ENCODE measurements around the gene CRY2.
"Not testable (repeated sequence)": the region's sequence is repeated elsewhere in the genome, so short reads cannot be mapped to it uniquely, and the experiment has no call there.

The CRY2 gene

DNA sequence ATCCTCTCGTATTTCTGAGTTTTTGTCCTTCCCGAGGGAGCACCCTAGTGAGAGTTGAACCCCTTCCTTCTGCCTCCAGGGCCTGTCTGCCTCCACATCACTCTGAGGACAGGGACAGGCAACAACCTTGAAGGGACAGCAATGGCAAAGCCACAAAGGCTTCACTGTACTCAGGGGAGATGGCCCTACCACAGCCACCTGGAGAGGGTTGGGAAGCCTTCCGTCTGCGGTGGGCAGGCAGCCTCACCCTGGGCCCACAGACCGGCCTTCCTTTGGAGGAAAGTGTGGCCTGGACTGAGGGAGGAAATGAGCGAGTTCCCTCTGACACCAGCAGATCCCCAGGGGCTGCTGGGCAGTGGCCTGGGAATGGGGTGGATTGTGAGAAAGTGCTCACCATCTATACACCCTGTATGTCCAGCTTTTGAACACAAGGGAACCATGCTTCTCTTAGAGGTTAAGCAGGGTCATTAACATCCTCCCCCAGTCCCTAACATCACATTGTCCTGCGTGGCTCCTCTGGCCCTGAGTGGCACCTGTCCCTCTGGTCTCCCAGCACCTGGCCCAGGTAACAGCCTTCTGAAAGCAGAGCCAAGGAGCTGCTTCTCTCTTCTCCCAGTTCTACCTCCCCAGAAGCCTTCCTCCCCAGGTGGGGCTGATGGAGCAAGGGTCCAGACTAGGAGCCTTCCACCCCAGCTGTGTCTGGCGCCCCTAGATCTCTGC is 35.5 kb upstream of the CRY2 start:
- DNase-seq (ENCODE audit: low read depth in 4 of 4, low spot score in 1 of 4): no peak

DNA sequence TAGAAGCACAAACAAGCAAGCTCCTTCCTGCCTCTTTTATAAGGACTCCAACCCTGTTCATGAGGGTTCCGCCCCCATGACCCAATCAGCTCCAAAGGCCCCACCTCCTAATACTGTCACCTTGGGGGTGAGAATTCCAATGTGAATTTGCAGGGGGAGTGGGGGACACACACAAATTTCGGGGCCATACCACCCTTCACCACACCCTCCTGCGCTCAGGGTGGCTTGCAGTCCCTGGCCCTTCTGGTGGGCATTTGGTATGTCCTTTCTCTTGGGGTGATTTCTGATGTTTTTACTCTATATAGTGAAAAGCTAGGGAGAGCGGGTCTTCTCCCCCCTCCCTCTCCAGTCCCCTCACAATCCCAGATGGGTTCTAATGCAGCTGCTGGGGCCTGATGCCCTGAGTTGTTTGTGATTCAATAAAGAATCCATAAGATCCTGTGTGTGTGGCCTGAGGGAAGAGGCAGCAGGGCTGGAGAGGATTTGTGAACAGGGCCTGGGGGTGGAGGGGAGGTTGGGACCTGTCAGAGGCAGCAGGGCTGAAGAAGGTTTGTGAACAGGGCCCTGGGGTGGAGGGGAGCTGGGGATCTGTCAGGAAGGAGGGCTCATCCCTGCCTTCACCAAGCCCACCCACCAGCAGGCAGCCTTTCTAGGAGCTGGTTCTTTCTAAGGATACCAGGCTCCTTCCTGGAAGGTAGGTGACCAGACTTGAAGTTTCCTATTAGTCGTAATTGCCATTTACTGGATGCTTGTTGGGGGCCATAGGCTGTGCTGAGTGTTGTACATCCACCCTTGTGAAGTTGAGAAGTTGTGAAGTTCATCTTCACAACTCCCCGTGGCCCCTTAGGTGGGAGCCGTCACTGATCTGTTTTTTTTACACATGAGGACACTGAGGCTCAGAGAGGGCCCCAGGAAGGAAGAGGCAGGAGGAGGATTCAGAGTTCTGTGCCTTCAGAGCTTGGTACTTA is 34.4 kb upstream of the CRY2 start:
- no peak for DNase-seq (ENCODE audit: low read depth in 4 of 4, low spot score in 1 of 4)

DNA sequence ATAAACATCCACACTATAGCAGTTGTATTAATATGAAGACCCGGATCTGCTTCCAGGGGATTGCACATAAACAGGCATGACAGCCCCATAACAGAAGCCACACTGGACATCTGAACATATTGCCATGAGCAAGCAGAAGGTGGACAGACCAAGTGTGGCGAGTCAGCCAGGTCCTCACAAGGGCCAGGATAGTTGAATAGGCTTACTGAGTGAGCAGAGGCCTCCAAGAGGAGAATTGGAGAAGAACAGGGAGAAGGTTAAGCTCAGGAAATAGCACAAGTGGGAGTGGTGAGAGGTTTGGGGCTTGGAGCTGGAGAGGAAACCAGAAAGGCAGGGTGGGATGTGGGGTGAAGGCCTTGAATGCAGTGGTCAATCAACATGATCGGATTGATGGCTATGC is 31.5 kb upstream of the CRY2 start:
- DNase-seq (ENCODE audit: low read depth in 4 of 4, low spot score in 1 of 4): no peak

DNA sequence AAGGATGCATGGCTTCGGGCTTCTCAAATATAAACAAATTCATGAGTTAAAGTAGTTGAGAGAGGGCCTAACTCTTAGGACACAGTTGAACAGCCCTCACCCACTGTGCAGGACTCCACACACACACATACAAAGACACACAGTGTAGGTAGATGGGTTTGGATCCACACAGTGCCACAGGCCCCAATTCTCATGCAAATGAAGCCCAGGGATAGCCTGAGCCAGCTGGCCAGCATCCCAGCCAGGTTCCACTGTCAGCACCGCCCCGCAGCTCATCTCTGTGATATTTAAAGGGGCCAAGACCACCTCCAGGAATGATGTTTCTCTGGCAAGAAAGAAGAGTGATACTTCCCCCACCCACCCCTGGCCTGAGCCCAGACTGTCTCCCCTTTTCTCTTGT is 30.7 kb upstream of the CRY2 start:
- DNase-seq (ENCODE audit: low read depth in 4 of 4, low spot score in 1 of 4): no peak

DNA sequence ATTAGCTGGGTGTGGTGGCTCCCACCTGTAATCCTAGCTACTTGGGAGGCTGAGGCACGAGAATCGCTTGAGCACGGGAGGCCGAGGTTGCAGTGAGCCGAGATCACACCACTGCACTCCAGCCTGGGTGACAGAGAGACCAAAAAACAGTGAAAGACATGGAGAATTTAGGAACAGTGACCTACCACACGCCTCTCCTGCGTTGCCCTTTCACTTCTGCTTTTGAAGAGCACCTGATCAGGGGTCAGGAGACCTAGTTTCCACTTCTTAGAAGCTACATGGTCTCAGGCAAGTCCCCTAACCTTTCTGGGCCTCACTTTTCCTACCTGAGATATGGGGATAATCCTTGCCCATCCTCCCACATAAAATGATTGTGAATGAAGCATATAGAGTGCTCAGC is 30.1 kb upstream of the CRY2 start:
- no peak for DNase-seq (ENCODE audit: low read depth in 4 of 4, low spot score in 1 of 4)

GRCh38 chr11:45818961-45819605 is 28.2 kb upstream of the CRY2 start:
- no peak for DNase-seq (ENCODE audit: low read depth in 4 of 4, low spot score in 1 of 4)

DNA sequence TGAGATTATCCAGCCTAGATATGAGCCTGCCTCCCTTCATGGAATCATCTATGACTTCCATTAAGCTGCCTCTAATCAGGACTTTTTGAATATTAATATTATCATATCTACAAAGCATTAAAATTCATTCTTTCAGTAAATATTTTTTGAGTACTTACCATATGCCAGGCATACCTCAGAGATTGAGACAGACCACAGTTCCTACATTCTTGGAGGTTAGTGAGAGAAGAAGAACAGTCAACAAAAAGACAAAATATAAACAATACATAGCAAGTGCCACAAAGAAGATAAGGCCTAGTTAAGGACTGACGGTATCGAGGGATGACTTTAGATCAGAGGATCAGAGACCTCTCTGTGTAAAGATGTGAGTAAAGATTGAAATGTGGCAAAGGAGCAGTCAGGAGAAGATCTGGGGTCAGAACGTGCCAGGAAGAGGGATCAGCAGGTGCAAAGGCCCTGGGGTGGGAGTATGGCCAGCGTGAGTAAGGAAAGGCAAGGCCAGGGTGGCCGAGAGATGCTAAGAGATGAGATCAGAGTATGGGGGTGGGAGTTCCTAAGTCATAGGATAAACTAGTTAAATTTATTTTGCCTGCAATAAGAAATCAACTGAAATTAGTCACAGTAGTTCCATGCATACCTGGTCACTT is 26.9 kb upstream of the CRY2 start:
- DNase-seq (ENCODE audit: low read depth in 4 of 4, low spot score in 1 of 4): no peak

DNA sequence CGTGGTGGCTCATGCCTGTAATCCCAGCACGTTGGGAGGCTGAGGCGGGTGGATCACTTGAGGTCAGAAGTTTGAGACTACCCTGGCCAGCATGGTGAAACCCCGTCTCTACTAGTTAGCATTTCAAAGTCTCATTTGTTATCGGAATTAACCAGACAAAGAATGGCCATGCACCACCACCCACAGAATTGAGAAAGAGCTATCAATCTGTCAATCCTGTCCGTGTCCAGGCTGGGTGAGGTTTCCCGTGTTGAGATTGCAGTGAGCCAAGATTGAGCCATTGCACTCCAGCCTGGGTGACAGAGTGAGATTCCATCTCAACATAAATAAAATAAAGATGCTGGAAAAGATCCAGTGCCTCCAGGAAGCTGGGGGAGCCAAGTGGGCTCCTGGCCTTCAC is 20.8 kb upstream of the CRY2 start:
- not testable (repeated sequence) for DNase-seq (ENCODE audit: low read depth in 4 of 4, low spot score in 1 of 4)

DNA sequence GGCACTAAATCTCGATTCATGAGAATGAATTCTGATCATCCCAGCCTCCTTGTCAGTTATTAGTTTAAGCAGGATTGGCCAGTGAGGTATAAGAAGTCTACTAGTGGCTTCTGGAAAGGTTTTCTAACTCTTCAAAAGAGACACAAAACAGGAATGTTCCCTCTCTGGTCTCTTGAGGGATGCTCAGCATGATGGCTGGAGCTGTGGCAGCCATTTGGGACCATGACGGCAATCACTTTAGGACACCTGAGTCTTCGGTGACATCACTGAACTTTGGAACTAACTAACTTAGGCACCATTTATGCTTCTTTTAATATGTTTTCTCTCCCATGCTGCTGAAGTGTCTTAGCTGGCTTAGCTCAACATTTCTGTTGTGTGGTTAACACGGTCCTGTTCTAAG is 20.2 kb upstream of the CRY2 start:
- DNase-seq (ENCODE audit: low read depth in 4 of 4, low spot score in 1 of 4): no peak

DNA sequence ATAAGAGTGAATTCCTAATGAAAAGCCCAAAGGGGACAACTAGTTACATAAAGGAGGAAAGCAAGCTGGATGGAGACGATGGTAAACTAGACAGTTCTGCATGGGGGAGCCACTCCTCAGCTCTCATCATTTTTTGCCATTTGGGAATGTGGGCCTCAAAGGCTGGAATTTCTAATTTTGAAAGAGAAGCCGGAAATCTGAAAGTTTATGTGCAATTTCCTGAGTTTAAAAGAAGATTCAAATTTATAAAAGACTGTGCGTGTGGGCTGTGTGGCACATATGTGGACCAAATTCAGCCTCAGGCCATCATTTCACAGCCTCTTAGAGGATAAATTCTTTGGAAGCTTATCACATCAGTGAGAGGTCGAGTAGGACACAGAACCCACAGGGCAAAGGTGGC is 18.3 kb upstream of the CRY2 start:
- no peak for DNase-seq (ENCODE audit: low read depth in 4 of 4, low spot score in 1 of 4)

- no peak for DNase-seq (ENCODE audit: low read depth in 4 of 4, low spot score in 1 of 4)
Measured at GRCh38 chr11:45830596-45830995, 16.7 kb upstream of the CRY2 start.

- no peak for DNase-seq (ENCODE audit: low read depth in 4 of 4, low spot score in 1 of 4)
Measured at GRCh38 chr11:45832811-45833441, 14.3 kb upstream of the CRY2 start.

DNA sequence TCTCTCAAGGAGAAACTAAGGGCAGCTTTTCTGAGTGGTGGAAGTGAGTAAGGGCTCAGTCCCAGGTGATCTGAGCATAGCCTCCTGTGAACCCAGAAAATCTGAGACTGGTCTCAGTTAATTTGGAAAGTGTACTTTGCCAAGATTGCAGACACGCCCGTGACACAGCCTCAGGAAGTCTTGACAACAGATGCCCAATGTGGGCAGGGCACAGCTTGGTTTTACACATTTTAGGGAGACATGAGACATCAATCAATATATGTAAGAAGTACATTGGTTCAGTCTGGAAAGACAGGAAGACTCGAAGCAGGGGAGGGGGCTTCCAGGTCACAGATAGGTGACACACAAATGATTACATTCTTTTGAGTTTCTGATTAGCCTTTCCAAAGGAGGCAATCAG is 13.5 kb upstream of the CRY2 start:
- no peak for DNase-seq (ENCODE audit: low read depth in 4 of 4, low spot score in 1 of 4)

DNA sequence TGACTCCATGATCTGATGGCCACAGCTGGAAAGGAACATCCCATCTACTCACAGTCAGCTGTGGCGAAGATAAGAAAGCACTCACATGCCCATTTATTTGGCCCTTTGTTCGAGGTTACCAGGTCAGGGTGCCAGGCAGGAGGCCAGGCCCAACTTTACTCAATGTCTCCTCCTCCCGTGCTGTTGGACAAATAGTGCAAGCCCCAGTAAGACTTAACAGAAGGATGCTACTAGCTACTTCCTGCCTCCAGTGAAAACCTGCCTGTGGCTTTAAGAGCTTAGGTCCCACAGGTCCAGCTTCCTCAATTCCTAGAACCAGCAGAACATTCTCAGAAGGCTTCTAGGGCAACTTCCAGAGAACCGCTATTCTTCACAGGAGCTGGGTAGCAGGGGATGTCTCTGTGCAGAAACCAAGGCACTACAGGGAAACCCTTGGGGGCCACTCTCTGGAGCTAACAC is 12.9 kb upstream of the CRY2 start:
- DNase-seq (ENCODE audit: low read depth in 4 of 4, low spot score in 1 of 4): no peak

GRCh38 chr11:45839204-45839603 is 8.1 kb upstream of the CRY2 start:
- DNase-seq (ENCODE audit: low read depth in 4 of 4, low spot score in 1 of 4): no peak

DNA sequence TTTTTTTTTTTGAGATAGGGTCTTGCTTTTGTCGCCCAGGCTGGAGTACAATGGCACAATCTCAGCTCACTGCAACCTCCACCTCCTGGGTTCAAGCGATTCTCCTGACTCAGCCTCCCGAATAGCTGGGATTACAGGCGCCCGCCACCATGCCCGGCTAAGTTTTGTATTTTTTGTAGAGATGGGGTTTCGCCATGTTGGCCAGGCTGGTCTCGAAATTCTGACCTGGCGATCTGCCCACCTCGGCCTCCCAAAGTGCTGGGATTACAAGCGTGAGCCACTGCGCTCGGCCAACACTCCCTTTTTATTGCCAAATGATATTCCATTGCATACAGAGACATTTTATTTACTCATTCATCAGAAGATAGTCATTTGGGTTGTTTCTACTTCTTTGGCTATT is 7.0 kb upstream of the CRY2 start:
- DNase-seq (ENCODE audit: low read depth in 4 of 4, low spot score in 1 of 4): not testable (repeated sequence)

DNA sequence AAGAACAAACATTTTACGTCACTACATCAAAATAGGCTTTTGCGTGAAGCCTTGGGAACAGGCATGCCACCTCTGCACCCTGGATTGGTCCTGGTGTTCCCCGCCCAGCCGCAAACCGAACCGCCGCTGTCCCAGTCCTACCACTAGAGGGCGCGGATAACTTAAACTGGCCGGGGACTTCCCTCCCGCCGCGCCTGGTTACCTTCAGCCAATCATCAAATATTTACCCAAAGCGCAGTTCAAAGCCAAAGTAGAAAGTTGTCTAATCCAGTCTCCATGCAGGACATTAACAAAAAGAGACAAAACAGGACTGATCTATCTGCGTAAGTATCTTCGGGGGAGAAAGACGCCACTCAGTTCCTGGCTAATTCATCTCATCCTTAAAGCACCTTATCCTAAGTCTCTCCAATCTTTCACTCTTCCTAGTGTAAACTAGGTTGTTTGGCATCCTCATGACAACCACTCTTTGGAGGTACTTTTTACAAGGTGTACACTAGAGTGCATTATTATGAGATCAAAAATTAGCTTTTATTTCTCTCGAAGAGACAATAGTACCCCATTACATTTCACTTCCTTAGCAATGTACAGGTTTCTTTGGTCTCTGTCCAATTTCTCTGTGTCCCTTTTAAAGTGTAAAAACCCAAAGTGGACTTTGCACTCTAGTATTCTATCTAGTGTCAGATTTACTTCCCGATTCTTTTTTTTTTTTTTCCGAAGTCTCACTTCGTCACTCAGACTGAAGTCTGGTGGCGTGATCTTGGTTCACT is 3.9 kb upstream of the CRY2 start:
- DNase-seq (ENCODE audit: low read depth in 4 of 4, low spot score in 1 of 4): peak; percentile 76 to 80 (median 78)

DNA sequence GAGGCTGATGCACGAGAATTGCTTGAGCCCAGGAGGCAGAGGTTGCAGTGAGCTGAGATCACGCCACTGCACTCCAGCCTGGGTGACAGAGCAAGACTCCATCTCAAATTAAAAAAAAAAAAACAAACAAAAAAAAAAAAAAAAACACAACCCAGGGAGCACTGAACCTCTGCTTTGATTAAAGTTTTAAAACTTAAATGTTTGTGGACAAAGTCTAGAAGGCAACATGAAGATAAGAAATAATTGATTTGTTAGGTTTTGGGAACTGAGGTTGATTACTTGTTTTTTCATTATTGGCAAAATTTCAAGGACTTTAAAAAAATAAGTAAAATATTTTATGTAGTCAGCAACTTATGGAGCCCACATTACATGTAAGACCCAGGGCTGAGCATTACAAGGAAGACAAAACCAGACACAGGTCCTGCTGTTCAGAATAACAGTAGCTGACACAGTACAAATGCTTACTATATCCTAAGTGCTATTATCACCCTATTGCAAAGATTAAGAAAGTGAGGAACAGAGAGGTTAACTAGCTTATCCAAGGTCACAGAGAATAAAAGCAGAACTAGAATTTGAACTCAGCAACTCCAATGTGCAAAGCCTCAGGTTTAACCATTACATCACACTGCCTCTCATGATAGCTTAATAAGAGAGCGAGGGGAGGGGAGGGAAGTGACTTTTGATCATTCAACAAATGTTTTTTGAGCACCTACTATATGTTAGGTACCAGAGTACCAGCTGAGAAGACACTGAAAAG is 2.3 kb upstream of the CRY2 start:
- no peak for DNase-seq (ENCODE audit: low read depth in 4 of 4, low spot score in 1 of 4)

GRCh38 chr11:45846174-45846675 is 1.1 kb upstream of the CRY2 start:
- DNase-seq (ENCODE audit: low read depth in 4 of 4, low spot score in 1 of 4): no peak
